NCI-H460 (cell line): Measurements from ENCODE around the gene KCNMB2. TPM values are rescaled to one million over a fixed set of nuclear protein-coding genes. Genes with fewer than 3 reads are reported as not detected.
"Not testable (repeated sequence)": the region's sequence is repeated elsewhere in the genome, so short reads cannot be mapped to it uniquely, and the experiment has no call there.

Experiments used
- DNase-seq: peaks from one replicate; pipeline ENCODE4 v3.0.0-alpha.2; 2016; ENCODE audit warnings: low read depth; ENCODE audit errors: extremely low read depth
- total RNA-seq: library from RNA; depleted of rRNA; stranded (reverse); fragments of >200 nt; shearing (Covaris generic); gene quantifications from 2 replicates; pipeline ENCODE4 v1.2.3, GENCODE V29; 2014

KCNMB2 gene
- total RNA-seq, 1 experiment from 2014 or later: 0.50 TPM

DNA sequence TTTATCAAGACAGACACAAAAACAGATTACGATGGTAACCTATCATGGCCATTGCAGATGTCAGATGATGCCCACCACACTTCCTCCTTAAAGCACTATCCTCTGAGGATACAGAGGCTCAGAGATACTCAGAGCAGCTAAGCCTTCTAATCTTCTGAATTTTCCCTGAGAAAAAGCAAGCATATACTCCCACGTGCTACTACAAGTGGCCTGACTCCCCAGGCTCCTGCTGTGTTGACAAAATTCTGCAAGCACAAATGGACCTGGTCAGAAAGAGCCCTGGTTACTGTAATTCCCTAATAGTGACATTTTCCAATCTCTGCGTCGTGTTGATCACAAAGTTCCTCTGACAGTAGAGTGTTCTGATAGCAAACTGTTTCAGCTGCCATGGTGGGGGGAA, 207.1 kb downstream of the KCNMB2 start:
- no peak for DNase-seq

DNA sequence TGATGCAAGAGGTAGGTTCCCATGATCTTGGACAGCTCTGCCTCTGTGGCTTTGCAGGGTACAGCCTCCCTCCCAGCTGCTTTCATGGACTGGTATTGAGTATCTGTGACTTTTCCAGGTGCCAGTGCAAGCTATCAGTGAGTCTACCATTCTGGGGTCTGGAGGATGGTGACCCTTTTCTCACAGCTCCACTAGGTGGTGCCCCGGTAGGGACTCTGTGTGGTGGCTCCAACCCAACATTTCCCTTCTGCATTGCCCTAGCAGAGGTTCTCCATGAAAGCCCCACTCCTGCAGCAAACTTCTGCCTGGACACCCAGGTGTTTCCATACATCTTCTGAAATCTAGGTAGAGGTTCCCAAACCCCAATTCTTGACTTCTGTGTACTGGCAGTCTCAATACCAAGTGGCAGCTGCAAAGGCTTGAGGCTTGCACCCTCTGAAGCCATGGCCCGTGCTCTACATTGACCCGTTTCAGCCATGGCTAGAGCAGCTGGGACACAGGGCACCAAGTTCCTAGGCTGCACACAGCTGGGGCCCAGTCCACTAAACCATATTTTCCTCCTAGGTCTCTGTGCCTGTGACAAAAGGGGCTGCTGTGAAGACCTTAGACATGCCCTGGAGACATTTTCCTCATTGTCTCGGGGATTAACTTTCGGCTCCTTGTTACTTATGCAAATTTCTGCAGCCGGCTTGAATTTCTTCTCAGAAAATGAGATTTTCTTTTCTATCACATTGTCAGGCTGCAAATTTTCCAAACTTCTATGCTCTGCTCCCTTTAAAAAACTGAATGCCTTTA, 209.8 kb downstream of the KCNMB2 start:
- not testable (repeated sequence) for DNase-seq

DNA sequence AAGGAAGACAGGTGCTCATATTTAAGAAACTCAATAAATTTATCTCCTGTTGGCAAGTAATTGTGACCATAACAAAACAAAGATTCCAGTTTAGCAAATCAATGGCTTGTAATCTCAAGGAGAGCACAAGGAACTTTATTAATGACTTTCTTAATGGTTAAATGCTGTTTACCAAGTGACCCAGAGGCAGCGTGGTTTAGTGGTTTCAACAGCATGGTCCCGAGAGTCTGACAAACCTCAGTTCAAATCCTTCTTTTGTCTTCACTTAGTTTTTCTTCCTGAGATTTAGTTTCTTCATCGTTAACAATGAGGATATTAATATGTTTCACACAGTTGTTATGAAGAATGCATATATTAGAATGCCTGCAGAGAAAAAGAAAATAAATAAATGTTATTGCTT, 212.6 kb downstream of the KCNMB2 start:
- no peak for DNase-seq

DNA sequence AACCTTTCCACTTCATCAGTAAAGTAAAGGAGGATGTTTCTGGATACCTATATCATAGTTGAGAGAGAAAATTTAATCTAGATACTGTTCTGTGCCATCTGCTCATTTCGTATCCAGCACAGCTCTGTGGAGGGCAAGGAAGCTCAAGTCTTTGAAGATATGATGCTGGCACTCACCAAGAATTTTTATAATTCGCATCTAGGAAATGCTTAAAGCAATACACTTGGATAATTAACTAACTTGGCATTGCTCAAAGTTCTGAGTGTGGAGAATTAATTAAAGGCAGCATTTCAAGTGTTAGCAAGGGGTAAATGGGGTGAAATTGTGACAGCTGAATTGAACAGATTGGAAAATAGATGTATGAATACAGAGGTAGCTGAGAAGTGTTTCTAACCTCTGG, 213.2 kb downstream of the KCNMB2 start:
- no peak for DNase-seq

DNA sequence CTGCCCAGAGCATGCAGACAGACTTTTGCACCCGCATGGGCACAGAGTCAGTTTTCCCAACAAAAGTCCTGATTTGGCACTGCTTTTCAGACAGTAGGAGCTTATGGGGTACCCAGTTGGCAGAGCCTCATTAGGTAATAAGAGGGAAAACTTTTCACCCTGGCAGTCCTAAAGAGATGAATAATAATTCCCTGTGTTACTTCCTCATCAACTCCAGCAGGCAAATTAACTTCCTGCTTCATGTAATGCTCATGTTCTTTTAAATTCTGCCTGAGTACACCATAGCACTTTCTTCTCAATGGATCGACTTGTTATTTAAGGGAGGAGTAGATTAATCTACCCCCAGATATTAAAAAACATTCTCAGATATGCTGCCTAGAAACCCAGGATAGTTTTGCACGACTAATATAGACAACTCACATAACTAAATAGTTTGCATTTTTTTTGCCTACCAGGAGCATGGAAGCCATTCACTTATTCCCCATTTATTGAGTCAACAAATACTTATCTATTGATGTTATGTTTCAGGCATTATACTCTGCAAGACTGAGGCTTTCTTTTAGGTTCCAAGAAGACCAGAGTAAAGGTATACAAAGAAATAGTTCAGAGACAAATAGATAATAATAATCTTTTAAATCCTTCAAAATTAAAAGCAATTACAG, 214.5 kb downstream of the KCNMB2 start:
- DNase-seq: no peak

DNA sequence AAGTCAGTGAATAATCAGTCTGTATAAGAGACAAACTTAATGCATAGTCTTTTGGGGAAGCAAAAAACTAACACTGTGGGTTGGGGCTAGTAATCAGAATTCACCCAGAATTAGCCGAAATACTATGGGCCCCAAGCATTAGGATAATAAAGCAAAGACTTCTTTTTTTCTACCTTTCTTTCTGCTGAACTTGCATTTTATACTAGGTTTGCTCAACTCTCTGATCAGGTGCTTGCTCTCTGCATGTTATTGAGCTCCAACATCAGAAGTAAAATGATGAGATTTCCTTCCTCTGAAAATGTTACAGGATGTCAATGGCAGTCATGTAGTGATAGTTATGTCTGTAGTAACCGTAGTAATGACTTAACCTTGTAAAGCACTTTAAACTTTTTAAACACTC, 216.6 kb downstream of the KCNMB2 start:
- DNase-seq: no peak

DNA sequence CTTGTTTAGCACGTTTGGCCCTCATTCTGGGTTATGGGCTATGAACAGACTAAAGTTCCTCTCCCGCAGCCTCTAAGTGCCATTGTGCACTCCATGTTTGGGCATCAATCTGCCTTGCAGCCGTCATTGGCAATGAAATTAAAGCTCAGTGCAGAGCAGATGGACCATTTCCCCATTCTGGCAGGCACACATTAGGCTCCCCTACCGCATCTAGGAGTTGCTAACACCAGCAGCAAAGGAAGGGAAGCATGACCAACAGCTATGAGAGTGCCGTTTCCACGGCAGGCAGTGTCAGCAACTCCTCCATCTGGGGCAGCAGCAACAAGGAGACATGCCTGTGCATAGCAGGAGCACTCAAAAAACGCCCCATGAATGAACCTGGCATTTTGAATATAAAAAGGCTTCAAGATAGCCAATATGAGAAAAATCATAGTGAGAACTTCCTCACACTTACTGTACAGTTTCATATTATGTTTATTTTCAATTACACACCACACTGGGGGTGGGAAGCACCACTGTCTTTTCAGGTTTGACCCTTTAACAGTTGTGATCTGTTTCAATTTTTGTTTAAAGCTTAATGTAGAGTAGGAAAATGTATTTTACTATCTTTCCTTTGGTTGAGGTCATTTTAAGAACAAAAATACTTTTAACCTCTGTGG, 218.7 kb downstream of the KCNMB2 start:
- DNase-seq: no peak

DNA sequence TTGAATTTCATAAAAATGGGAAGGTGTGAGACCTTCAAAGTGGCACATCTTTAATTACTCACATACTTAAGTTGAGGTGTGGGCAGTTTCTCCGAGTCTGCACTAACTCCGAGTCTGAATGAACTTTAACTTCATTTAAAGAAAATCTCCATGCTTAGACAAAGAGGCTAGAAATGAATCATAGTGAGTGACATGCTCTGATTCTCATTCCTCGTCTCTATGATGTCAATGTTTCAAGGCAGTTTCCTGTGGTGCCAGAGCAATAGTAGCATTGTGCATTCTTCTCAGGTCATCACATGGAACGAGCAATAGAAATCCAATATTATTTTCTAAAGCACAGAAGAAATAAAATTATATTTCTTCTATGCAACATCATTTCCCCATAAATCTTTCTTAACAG, 224.8 kb downstream of the KCNMB2 start:
- no peak for DNase-seq

DNA sequence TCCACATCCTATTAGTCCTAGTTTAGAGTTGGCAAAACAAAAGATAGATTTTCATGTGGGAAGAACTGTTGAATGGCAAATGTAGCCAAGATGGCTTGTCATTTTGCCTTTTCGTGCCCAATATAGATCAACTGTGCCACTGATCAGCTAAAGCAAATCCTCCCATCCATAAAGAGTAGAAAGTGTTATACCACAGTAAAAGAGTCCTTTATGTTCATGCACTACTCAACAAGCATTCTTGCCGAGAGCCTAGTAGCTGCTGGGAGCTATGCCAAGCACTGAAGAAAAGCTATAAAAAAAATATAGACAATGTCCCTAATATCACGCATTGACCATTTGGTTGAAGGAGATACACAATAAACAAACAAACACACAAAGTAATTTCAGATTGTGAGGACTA, 225.2 kb downstream of the KCNMB2 start:
- no peak for DNase-seq

DNA sequence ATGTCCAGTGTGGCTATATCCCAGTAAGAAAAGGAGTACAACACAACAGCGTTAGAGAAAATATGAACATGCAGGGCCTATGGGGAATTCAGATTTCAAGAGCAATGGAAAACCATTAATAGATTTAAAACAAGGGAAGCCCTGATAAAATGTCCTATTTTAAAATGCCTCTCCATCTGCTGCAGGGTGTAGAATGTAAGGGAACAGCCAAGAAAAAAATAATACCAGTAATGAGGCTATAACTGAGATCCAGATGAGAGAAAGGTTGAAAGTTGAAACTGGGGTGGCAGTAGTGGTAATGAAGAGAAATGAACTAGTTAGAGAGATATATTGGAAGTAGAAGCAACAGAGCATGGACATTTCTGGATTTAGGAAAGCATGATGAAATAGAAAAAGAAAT, 226.1 kb downstream of the KCNMB2 start:
- no peak for DNase-seq

DNA sequence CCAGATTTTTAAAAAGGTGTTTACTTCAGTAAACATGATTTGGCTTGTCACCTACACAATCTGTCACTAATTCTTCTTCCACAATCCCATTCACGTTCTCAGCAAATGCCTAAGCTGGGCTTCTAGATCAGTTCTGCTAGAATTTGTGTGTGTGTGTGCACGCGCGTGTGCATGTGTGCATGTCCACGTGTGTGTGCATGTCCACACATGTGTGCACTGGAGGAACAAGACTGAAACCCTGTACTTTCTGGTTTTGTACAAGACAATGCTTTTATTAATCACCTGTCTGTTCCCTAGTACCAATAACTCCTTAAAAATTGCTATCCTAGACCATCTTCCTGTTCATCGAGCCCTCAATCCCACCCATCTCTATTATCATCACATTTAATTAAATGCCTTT, 229.2 kb downstream of the KCNMB2 start:
- no peak for DNase-seq

DNA sequence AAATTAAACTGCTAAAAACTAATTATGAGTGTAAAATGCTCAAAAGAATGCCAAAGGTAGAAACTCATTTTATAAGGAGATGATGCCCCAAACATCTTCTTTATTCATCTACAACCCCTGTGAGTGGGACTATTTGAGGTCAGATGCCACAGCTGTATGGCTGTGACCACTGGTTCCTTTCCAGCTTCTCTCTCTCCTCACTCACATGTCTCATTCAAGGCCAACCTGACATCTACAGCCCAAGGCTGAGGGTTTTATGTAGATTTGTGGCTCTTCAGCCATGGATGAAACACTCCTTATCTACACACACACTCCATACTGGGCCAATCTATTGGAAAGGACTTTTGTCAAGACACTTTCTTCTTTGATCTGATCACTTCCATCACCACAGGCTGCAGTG, 231.3 kb downstream of the KCNMB2 start:
- no peak for DNase-seq

DNA sequence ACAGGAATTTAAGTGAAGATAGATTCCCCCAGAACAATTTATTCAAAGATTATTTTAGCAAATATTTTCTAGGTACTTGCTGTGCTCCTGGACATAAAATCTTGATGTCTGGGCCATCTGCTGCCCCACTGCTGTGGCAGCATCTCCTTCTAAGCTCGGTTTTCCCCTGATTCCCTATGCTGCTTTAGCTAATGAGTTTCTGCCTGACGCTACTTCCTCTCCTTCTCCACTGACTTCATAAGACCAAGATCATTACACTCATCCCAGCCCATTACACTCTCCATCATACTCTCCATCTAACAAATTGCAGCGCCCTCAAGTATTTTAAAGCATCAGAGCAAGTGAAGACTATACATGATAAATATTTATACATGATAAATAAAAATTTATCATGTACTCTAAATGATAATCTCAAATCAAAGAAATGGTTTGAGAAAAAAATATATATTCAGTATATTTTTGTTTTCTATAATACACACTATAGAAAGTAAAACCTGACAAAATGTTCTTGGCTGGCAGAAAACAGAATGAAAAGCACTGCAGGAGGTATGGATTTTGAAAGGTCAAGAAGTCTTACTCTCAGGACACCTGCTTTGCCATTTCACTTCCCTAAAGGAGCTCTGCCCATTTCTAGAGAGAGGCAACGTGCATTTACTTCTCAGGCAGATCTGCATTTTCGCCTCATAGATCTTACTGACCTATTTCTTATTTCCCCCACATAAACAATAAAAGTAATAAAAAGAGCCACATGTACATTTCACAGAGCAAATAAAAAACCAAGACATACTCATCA, 232.0 kb downstream of the KCNMB2 start:
- no peak for DNase-seq

DNA sequence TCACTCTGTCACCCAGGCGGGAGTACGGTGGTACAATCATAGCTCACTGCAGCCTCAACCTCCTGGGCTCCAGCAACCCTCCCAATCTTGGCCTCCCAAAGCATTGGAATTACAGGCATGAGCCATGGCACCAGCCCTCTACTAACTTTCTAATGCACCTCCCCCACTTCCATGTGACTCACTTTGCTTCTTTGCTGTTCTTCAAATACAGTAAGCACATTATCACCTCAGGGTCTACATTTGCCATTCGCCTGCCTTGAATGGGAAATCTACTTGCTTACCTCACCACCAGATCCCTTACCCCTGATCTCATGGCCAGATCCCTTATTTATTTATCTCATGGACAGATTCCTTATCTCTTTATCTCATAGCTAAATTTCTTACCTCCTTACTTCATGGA, 235.3 kb downstream of the KCNMB2 start:
- DNase-seq: no peak

DNA sequence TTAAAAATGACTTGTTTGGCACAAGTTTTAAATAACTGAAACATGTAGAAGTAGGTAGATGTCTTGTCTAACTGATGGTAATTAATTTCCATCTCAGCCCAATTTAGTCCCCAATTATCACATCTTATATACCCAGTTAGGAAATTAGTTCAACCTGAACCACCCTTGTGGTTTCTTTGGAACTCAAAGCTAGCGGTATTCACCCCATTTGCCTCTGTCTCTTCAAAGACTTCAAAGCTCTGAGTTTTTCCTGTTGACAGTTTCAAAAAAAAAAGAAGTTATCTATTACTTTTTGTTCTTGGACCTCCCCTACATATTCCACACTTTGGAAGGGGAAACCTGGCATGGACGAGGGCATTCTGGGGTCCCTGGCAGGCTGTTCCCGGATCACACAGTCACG, 236.5 kb downstream of the KCNMB2 start:
- DNase-seq: no peak

DNA sequence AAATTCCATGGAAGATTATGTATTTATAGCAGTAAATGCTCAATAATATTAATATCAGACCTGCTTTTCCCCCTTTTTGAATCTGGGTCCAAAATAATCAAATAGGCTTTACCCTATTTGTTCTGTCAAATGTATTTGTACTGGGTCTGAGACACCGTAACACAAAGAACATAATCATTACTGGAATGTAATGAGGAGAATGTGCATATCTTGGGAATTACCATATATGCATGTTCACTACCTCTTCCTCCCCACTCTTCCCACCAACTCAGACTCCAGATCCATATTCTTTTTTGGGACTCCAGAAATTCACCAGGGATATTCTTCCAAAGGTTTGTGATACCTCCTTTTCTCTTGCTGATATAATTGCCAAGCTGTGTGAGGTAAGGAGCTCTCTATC, 237.1 kb downstream of the KCNMB2 start:
- DNase-seq: no peak

DNA sequence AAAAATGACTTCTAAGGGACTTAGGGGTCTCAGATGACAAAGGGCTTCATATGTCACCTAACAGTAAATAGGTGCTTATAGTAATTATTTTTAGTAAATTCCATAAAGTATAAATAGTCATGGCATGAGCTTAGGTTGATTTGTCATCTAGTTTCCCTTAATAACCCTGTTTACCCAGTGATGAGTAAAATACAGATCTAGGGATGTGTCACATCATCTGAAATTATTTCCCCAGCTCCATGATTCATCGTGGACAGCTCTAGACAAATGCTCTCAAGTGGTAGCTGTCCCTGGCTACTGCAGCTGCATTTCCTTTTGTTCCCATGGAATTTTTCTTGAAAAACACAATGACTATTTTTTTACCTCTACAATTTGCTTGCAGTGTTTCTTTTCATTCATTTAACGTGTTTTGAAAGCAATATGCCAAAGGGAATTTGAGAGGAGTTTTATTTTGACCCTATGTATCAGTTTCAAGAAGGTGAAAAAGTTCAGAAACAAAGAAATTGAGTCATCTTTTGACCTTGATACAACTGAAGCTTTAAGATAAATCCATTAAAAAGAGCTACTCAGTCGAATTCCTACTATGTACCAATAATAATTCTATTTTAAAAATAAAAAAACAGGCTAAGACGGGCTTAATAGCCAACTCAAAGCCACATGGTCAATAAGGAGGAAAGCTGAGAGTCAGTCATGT, 241.6 kb downstream of the KCNMB2 start:
- DNase-seq: peak; percentile 0

DNA sequence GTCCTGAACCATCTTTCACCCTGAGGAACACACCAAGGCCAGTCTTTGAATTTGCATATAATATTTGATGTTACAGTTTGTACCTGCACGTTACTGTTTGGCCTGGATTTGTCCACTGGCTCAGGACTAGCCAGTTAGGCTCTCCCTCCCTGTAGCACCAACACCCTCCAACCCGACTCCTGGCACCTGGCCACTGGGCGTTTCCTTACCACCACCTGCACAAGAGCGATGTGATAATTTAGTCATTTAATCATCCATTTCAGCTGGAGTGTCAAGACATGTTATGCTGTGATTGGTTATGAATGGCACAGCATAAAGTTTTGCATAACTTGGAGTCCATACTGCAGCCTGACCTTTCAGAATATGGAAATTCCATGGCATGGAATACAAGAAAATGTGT, 242.4 kb downstream of the KCNMB2 start:
- no peak for DNase-seq

DNA sequence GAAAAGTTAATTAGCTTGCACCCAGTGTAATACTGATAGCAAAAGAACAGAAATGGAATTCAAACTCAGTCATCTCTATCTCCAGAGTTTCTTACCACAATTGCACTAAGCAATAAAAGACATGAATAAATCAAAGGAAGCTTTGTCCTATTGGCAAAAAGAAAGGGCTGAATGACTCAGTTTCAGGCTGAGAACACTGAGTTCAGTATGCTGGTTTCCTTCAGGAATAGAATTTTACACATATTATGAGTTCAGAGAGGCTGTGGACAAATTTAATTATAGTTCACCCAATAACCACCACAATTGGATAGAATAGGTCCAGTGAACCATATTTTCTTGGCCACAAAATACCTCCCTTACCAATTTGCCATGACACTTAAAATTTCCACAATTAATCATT, 249.7 kb downstream of the KCNMB2 start:
- DNase-seq: no peak

DNA sequence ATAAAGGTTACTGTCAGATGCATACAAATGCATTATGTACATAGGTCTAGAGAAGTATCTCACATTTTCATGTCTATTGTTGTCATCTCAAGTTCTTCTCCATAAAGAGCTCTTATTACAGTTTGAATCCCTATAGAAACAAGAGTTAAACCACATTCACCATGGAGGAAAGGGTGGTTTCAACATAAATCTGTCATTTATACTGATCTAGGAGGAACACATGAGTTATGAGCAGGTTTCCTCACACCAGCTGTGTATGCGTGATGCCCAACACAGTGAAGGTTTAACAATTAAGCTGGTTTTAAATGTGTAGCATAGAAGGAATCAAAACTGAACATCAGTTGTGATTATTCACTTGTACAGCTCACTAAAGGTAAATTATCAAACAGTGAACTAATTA, 251.7 kb downstream of the KCNMB2 start:
- DNase-seq: no peak

DNA sequence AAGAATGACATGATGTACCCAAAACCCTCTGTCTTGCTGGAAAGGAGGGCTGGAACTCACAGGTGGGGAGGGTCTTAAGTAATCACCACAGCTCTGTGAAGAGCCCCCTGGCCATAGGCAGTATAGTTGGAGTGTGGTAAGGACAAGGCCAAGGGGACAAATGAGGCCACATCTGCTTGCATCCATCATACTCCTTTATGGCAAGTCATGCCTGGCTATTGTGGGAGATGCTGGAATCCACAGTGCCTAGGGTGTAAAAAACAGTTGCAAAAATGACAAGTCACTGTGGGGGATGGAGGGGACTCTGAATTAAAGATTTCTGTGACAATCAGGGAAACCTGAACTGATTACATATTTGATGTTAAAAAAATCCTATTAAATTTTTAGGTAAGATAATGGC, 258.5 kb downstream of the KCNMB2 start:
- DNase-seq: no peak
